HepG2 (cell line): ENCODE results near the gene RUNX2. TPM values are rescaled to one million over a fixed set of nuclear protein-coding genes. Genes with fewer than 3 reads are reported as not detected.

Experiments
- DNMT3B ChIP-seq: conservative IDR thresholded peaks from 2 replicates; pipeline ENCODE4 v1.6.1; 2016; ENCODE audit warnings: missing biosample characterization, control low read depth
- DR1 ChIP-seq: sonication (generic); formaldehyde crosslinking; IDR thresholded peaks from 2 replicates; pipeline ENCODE4 v1.8.0; 2021; ENCODE audit warnings: mild to moderate bottlenecking, missing genetic modification reagents, inconsistent platforms
- IRX3 ChIP-seq: sonication (generic); formaldehyde crosslinking; IDR thresholded peaks from 2 replicates; pipeline ENCODE4 v1.8.1; 2023; ENCODE audit warnings: mild to moderate bottlenecking, low read depth, missing genetic modification reagents, borderline replicate concordance
- LRRFIP1 ChIP-seq: sonication (generic); formaldehyde crosslinking; conservative IDR thresholded peaks from 2 replicates; pipeline ENCODE4 v1.4.0; 2020; ENCODE audit warnings: missing genetic modification reagents
- MYNN ChIP-seq: sonication (generic); formaldehyde crosslinking; IDR thresholded peaks from 2 replicates; pipeline ENCODE4 v1.4.0; 2020; ENCODE audit warnings: mild to moderate bottlenecking, low read depth, missing genetic modification reagents
- SRSF4 ChIP-seq: fragments of 200-400 bp; formaldehyde crosslinking; IDR thresholded peaks from one replicate; pipeline ENCODE4 v1.6.1; 2018; ENCODE audit warnings: mild to moderate bottlenecking, low read depth, low read length, moderate library complexity; ENCODE audit not compliant: poor library complexity, severe bottlenecking
- THYN1 ChIP-seq: sonication (generic); formaldehyde crosslinking; IDR thresholded peaks from 2 replicates; pipeline ENCODE4 v1.8.1; 2023; ENCODE audit warnings: low read depth, mild to moderate bottlenecking, moderate library complexity, missing genetic modification reagents, borderline replicate concordance
- ZFP91 ChIP-seq: sonication (generic); formaldehyde crosslinking; IDR thresholded peaks from 2 replicates; pipeline ENCODE4 v1.9.0; 2022; ENCODE audit warnings: missing genetic modification reagents, mild to moderate bottlenecking, borderline replicate concordance
- ZNF263 ChIP-seq: sonication (generic); formaldehyde crosslinking; IDR thresholded peaks from 2 replicates; pipeline ENCODE4 v1.4.0; 2020; ENCODE audit warnings: missing genetic modification reagents
- ZNF512B ChIP-seq: sonication (generic); formaldehyde crosslinking; IDR thresholded peaks from 2 replicates; pipeline ENCODE4 v1.5.1; 2020; ENCODE audit warnings: missing genetic modification reagents, mild to moderate bottlenecking, borderline replicate concordance
- polyA plus RNA-seq, 8 experiments: library from polyadenylated mRNA; depleted of rRNA in 3 of 8; stranded (reverse) in 7 of 8; unstranded in 1 of 8; fragments of >200 nt; fragmentation: Illumina TruSeq in 4 of 8; extraction: Trizol in 4 of 8; gene quantifications; 2 replicates each; pipeline versions ENCODE4 v1.2.1 to v1.2.3, GENCODE V29; 2011 to 2016; ENCODE audit warnings: low read depth in 4 of 8, missing spikeins in 1 of 8, mixed read lengths in 1 of 8; ENCODE audit not compliant: insufficient read depth in 1 of 8
- total RNA-seq, 5 experiments: library from RNA; depleted of rRNA; stranded (reverse); fragments of >200 nt; fragmentation: Illumina TruSeq; extraction: Trizol; gene quantifications; 2 replicates each; pipeline ENCODE4 v1.2.3, GENCODE V29; 2016; ENCODE audit warnings: low read depth in 1 of 5
- TF ChIP-seq, protein P1 (sequence below): sonication (generic); formaldehyde crosslinking; IDR thresholded peaks from 2 replicates; pipeline ENCODE4 v1.4.0; 2020; ENCODE audit warnings: missing genetic modification reagents, mild to moderate bottlenecking, borderline replicate concordance
- TF ChIP-seq, protein P2 (sequence below): sonication (generic); formaldehyde crosslinking; IDR thresholded peaks from 2 replicates; pipeline ENCODE4 v1.5.0; 2020; ENCODE audit warnings: mild to moderate bottlenecking, missing genetic modification reagents
- TF ChIP-seq, protein P3 (sequence below): sonication (generic); formaldehyde crosslinking; IDR thresholded peaks from 2 replicates; pipeline ENCODE4 v1.9.0; 2021; ENCODE audit warnings: missing genetic modification reagents, borderline replicate concordance

RUNX2 gene
- total and polyA plus RNA-seq, 2 of the 13 experiments (the other 11 are each of a cell fraction or from before 2014, with no cell fraction given), result not detected

- TF ChIP-seq ZFP91 (CRISPR knock-in tag), result no peak
- peak; percentile 98; the same call in 1 of the 2 replicates for TF ChIP-seq ZNF512B (CRISPR knock-in tag)
- TF ChIP-seq, protein P1, sequence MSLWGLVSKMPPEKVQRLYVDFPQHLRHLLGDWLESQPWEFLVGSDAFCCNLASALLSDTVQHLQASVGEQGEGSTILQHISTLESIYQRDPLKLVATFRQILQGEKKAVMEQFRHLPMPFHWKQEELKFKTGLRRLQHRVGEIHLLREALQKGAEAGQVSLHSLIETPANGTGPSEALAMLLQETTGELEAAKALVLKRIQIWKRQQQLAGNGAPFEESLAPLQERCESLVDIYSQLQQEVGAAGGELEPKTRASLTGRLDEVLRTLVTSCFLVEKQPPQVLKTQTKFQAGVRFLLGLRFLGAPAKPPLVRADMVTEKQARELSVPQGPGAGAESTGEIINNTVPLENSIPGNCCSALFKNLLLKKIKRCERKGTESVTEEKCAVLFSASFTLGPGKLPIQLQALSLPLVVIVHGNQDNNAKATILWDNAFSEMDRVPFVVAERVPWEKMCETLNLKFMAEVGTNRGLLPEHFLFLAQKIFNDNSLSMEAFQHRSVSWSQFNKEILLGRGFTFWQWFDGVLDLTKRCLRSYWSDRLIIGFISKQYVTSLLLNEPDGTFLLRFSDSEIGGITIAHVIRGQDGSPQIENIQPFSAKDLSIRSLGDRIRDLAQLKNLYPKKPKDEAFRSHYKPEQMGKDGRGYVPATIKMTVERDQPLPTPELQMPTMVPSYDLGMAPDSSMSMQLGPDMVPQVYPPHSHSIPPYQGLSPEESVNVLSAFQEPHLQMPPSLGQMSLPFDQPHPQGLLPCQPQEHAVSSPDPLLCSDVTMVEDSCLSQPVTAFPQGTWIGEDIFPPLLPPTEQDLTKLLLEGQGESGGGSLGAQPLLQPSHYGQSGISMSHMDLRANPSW (CRISPR knock-in tag), result peak; percentile 79; the same call in 1 of the 2 replicates
- TF ChIP-seq IRX3 (CRISPR knock-in tag), result no peak
- TF ChIP-seq ZNF263, result no peak
- TF ChIP-seq, protein P2, sequence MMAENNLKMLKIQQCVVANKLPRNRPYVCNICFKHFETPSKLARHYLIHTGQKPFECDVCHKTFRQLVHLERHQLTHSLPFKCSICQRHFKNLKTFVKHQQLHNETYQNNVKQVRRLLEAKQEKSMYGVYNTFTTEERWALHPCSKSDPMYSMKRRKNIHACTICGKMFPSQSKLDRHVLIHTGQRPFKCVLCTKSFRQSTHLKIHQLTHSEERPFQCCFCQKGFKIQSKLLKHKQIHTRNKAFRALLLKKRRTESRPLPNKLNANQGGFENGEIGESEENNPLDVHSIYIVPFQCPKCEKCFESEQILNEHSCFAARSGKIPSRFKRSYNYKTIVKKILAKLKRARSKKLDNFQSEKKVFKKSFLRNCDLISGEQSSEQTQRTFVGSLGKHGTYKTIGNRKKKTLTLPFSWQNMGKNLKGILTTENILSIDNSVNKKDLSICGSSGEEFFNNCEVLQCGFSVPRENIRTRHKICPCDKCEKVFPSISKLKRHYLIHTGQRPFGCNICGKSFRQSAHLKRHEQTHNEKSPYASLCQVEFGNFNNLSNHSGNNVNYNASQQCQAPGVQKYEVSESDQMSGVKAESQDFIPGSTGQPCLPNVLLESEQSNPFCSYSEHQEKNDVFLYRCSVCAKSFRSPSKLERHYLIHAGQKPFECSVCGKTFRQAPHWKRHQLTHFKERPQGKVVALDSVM, result peak; percentile 32; the same call in 1 of the 2 replicates
- no peak; the same call in 1 of the 2 replicates for TF ChIP-seq MYNN (CRISPR knock-in tag)
- TF ChIP-seq SRSF4, result no peak
- no peak for TF ChIP-seq DR1
- TF ChIP-seq, protein P3, sequence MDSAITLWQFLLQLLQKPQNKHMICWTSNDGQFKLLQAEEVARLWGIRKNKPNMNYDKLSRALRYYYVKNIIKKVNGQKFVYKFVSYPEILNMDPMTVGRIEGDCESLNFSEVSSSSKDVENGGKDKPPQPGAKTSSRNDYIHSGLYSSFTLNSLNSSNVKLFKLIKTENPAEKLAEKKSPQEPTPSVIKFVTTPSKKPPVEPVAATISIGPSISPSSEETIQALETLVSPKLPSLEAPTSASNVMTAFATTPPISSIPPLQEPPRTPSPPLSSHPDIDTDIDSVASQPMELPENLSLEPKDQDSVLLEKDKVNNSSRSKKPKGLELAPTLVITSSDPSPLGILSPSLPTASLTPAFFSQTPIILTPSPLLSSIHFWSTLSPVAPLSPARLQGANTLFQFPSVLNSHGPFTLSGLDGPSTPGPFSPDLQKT (CRISPR knock-in tag), result no peak
- peak; percentile 99 for TF ChIP-seq DNMT3B (CRISPR knock-in tag)
- no peak for TF ChIP-seq THYN1 (CRISPR knock-in tag)
- no peak for TF ChIP-seq LRRFIP1
Observed at GRCh38 chr6:45445749-45446549, 117.8 kb downstream of the RUNX2 start (continued).
